WI38 (cell line): ENCODE results near the gene MCRIP1.

ENCODE experiments used
- H3K4me3 ChIP-seq: 2 replicates; pipeline ENCODE4 v1.5.1; 2011; ENCODE audit warnings: low read depth, mild to moderate bottlenecking, control low read depth, low read length
- TF ChIP-seq, protein P1 (sequence below): IDR thresholded peaks from 2 replicates; pipeline ENCODE4 v1.5.1; 2012; ENCODE audit warnings: low read depth, mild to moderate bottlenecking, control low read depth, low read length

The MCRIP1 gene

DNA sequence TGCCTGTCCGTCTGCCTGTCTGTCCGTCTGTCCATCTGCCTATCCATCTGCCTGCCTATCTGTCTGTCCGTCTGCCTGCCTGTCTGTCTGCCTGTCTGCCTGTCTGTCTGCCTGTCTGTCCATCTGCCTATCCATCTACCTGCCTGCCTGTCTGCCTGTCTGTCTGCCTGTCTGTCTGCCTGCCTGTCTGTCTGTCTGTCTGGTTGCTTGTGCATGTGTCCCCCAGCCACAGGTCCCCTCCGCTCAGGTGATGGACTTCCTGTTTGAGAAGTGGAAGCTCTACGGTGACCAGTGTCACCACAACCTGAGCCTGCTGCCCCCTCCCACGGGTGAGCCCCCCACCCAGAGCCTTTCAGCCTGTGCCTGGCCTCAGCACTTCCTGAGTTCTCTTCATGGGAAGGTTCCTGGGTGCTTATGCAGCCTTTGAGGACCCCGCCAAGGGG lies 23.5 kb downstream of the MCRIP1 start:
- TF ChIP-seq, protein P1, sequence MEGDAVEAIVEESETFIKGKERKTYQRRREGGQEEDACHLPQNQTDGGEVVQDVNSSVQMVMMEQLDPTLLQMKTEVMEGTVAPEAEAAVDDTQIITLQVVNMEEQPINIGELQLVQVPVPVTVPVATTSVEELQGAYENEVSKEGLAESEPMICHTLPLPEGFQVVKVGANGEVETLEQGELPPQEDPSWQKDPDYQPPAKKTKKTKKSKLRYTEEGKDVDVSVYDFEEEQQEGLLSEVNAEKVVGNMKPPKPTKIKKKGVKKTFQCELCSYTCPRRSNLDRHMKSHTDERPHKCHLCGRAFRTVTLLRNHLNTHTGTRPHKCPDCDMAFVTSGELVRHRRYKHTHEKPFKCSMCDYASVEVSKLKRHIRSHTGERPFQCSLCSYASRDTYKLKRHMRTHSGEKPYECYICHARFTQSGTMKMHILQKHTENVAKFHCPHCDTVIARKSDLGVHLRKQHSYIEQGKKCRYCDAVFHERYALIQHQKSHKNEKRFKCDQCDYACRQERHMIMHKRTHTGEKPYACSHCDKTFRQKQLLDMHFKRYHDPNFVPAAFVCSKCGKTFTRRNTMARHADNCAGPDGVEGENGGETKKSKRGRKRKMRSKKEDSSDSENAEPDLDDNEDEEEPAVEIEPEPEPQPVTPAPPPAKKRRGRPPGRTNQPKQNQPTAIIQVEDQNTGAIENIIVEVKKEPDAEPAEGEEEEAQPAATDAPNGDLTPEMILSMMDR: no peak
- H3K4me3 ChIP-seq: no peak overlapping the region

- TF ChIP-seq, protein P1: 0 out of 2 replicates have a peak, but pooled peaks have one; percentile 7
- H3K4me3 ChIP-seq: no peak overlapping the region
Measured at GRCh38 chr17:81808778-81809555, 24.1 kb downstream of the MCRIP1 start.

DNA sequence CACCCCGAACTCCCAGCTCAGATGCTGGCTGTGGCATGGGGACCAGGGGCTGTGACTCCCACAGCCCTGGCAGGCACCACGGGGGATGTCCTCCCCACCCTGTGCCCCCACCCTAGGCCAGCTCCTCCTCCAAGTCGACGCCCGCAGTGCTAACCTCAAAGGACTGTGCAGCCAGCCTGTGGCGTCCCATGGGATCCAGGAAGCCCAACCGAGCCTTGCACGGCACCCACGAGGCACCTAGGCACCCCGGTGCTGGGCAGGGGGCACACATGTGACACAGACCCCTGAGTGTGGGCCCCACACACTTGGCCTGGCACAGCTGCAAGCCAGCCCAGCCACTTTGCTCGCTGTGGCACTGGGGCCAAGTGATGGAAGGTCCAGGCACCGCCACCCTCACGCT lies 25.3 kb downstream of the MCRIP1 start:
- H3K4me3 ChIP-seq: no peak overlapping the region
- TF ChIP-seq, protein P1: no peak

- TF ChIP-seq, protein P1: no peak
- H3K4me3 ChIP-seq: no peak overlapping the region
Measured at GRCh38 chr17:81807210-81807719, 25.8 kb downstream of the MCRIP1 start.

DNA sequence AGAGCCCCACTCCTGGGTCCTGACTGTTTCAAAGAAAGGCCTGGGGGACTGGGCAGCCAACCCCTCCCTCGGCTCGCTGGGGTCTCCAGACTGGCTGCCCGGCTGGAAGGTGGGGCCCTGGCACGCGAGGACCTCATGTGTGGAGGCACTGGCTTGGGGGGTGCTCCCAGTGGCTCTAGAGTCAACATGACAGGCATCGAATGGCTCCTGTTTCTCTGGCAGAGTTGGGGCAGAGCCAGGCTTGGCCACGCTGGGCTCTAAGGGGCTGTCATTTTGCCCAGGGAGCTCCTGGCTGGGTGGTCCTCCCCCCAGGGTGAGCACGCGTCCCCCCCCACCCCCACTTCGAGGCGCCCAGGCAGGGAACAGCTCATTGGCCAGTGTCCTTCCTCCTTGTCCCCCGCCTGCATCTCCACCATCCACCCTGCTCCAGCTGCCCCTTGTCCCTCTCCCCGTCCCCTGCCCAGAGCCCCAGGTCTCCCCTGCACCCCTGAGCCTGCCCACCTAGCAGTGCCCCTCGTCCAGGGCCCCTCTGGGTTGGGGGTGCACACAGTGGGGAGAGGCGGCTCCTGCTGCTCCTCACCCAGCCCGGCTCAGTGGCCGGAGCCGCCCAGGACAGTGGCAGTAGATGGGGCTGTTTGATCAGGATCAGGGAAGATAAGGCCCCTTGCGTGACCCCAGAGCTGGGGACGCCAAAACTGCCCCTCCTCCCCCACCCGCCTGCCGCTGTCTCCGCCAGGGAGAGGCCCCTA lies 26.5 kb downstream of the MCRIP1 start:
- no peak overlapping the region for H3K4me3 ChIP-seq
- TF ChIP-seq, protein P1: no peak

GRCh38 chr17:81805707-81806460 lies 27.2 kb downstream of the MCRIP1 start:
- TF ChIP-seq, protein P1: no peak
- H3K4me3 ChIP-seq: no peak overlapping the region
